Stimulated activated CD8-positive, alpha-beta memory T cell treated with anti-CD3 and anti-CD28 coated beads, Interleukin-4, amount 100 ng/mL, for 1 hour (primary cell): Measurements from ENCODE around the gene SIVA1.

Experiments
- DNase-seq, 2 donors: peaks; one replicate each; pipeline ENCODE4 v3.0.0-alpha.2; 2020; ENCODE audit warnings: low read depth in 2 of 2, low spot score in 1 of 2

SIVA1 gene

DNA sequence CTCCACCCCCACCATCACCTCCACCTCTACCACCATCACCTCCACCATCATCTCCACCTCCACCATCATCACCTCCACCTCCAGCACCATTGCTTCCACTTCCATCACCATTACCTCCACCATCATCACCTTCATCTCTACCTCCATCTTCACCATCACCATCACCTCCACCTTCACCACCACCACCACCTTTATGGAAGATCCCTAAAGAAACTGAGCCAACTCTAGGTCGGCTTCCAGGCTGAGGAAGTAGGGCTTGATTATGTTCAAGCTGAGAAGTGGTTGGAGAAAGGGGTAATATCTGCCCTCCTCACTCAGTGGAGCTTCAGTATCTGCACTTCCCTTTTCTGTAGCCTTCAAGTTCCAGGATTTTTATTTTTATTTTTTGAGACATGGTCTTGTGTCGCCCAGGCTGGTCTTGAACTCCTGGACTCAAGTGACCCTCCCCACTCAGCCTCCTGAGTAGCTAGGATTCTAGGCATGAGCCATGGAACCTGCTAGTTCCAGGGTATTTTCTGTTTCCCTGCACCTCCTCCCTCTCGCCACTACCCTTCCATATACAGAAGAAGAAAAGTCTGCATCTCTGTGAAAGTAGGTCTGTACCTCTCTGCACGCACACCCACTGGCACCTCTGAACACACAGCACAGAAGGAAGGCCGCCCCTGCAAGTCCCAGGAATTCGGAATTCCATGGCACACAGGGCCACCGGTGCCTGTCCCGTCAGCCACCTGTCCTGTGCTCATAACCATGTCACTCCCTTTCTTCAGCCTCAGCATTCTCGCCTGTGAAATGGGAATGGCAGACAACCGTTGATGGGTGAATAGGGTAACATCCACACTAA lies 53.9 kb downstream of the SIVA1 start:
- DNase-seq: no peak

DNA sequence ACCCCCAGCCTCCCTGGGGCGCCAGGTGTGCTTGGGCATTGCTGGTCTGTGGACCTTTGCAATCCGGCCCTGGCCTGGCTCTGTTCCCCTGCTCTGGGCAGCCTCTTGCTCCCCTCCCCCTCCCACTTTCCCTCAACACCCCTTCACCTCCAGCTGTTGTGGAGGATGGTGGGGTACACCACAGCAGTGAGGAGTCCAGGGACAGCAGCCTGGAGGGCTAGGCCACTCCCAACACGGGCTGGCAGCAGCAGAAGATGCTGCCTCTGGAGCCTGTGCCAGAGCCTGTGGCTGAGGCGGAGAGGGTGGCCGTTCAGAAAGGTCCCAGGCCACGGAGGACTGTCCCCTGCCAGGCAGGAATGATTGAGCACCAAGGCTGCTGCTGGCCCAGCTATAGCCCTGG lies 55.5 kb downstream of the SIVA1 start:
- DNase-seq: no peak
